B cell (primary cell): ENCODE measurements around the gene ARHGAP6. TPM values are rescaled to one million over a fixed set of nuclear protein-coding genes. Genes with fewer than 3 reads are reported as not detected.

ENCODE experiments used
- ATAC-seq: fragments of 200-7000 bp; cut with Tn5 transposase; one replicate; pipeline ENCODE4 v1.10.0; 2021; ENCODE audit warnings: low read depth, mild to moderate bottlenecking, moderate number of reproducible peaks, moderate library complexity
- CTCF ChIA-PET: fragments of 350-600 bp; sonication (Branson Sonifier 250); formaldehyde crosslinking; loops from one replicate; lab custom pipeline; 2021; ENCODE audit warnings: antibody characterized with exemption, inconsistent platforms; lab: Charles Lee
- POLR2A ChIA-PET: fragments of 350-600 bp; sonication (Branson Sonifier 250); formaldehyde crosslinking; loops from one replicate; lab custom pipeline; 2021; ENCODE audit warnings: antibody characterized with exemption; lab: Charles Lee
- DNase-seq: peaks from one replicate; pipeline ENCODE4 v3.0.0; 2013
- H2AFZ ChIP-seq: 2 replicates; pipeline ENCODE4 v1.6.1; 2012; ENCODE audit warnings: mild to moderate bottlenecking, low read depth, low read length; ENCODE audit not compliant: insufficient read depth, poor library complexity, severe bottlenecking
- H3K27ac ChIP-seq, 2 donors: 1 replicate in 1 of 2; 2 replicates in 1 of 2; pipeline ENCODE4 v1.5.1; 2012 to 2013; ENCODE audit warnings: low read length in 2 of 2, mild to moderate bottlenecking in 2 of 2, moderate library complexity in 1 of 2
- H3K27me3 ChIP-seq, 4 experiments: fragments of 200-600 bp in 1 of 4; sonication (generic) in 1 of 4; replicated peaks in 1 of 4; 1 replicate in 2 of 4; 2 replicates in 2 of 4; pipeline versions ENCODE4 v1.6.1 to v1.7.0; 2013 to 2016; ENCODE audit warnings: low read length in 3 of 4, mild to moderate bottlenecking in 2 of 4, mixed read lengths in 1 of 4, moderate library complexity in 1 of 4; ENCODE audit not compliant: insufficient read depth in 4 of 4, control insufficient read depth in 3 of 4; ENCODE audit errors: control extremely low read depth in 1 of 4
- H3K36me3 ChIP-seq, 2 experiments: replicated peaks in 1 of 2; 1 replicate in 1 of 2; 2 replicates in 1 of 2; pipeline versions ENCODE4 v1.6.1 to v1.7.1; 2013; ENCODE audit warnings: low read length in 1 of 2; ENCODE audit not compliant: insufficient read depth in 2 of 2, control insufficient read depth in 1 of 2; ENCODE audit errors: control extremely low read depth in 1 of 2, extremely low read depth in 1 of 2
- H3K4me1 ChIP-seq, 2 donors: fragments of 200-600 bp in 1 of 2; sonication (generic) in 1 of 2; 1 replicate in 1 of 2; 2 replicates in 1 of 2; pipeline versions ENCODE4 v1.5.1 to v1.6.1; 2013 to 2017; ENCODE audit warnings: low read length in 2 of 2; ENCODE audit not compliant: control insufficient read depth in 2 of 2, insufficient read depth in 2 of 2
- H3K4me2 ChIP-seq: replicated peaks from 2 replicates; pipeline ENCODE3; 2012; ENCODE audit warnings: mild to moderate bottlenecking, low read depth, low read length; ENCODE audit not compliant: poor library complexity, severe bottlenecking
- H3K4me3 ChIP-seq, 5 experiments: fragments of 200-600 bp in 1 of 5; sonication (generic) in 1 of 5; 1 replicate in 3 of 5; 2 replicates in 2 of 5; pipeline versions ENCODE4 v1.5.1 to v1.7.0; 2011 to 2016; ENCODE audit warnings: low read length in 4 of 5, mild to moderate bottlenecking in 4 of 5, low read depth in 2 of 5, control low read depth in 1 of 5, moderate library complexity in 1 of 5; ENCODE audit not compliant: insufficient read depth in 1 of 5; ENCODE audit errors: control extremely low read depth in 1 of 5, extremely low read depth in 1 of 5
- H3K79me2 ChIP-seq: fragments of 200-600 bp; sonication (generic); one replicate; pipeline ENCODE4 v1.6.0; 2016; ENCODE audit warnings: low read length; ENCODE audit not compliant: control insufficient read depth, insufficient read depth
- H3K9ac ChIP-seq: fragments of 200-600 bp; sonication (generic); 2 replicates; pipeline ENCODE4 v1.6.1; 2017; ENCODE audit warnings: mild to moderate bottlenecking, low read length, moderate library complexity
- H3K9me3 ChIP-seq, 3 donors: one replicate each; pipeline versions ENCODE4 v1.6.1 to v1.7.1; 2013; ENCODE audit warnings: low read length in 2 of 3; ENCODE audit not compliant: control insufficient read depth in 2 of 3, insufficient read depth in 1 of 3; ENCODE audit errors: control extremely low read depth in 1 of 3
- H4K20me1 ChIP-seq: 2 replicates; pipeline ENCODE4 v1.6.0; 2012; ENCODE audit warnings: mild to moderate bottlenecking, low read length; ENCODE audit not compliant: insufficient read depth, control insufficient read depth, poor library complexity, severe bottlenecking
- H3K27ac Mint-ChIP-seq: one replicate; pipeline ENCODE4 v1.8.0; 2021; ENCODE audit warnings: mixed read lengths
- H3K27me3 Mint-ChIP-seq: one replicate; pipeline ENCODE4 v1.8.0; 2021; ENCODE audit warnings: mixed read lengths
- H3K4me1 Mint-ChIP-seq: one replicate; pipeline ENCODE4 v1.8.0; 2021; ENCODE audit warnings: mixed read lengths
- H3K4me3 Mint-ChIP-seq: one replicate; pipeline ENCODE4 v1.8.0; 2021; ENCODE audit warnings: mixed read lengths
- H3K9me3 Mint-ChIP-seq: one replicate; pipeline ENCODE4 v1.8.0; 2022; ENCODE audit warnings: mixed read lengths; ENCODE audit not compliant: insufficient read depth
- EZH2 ChIP-seq: IDR thresholded peaks from 2 replicates; pipeline ENCODE4 v1.6.1; 2012; ENCODE audit warnings: borderline replicate concordance, low read depth, mild to moderate bottlenecking, moderate library complexity, low read length; ENCODE audit not compliant: insufficient read depth, poor library complexity, severe bottlenecking
- whole genome bisulfite sequencing: methylation state at CpG from one replicate; pipeline ENCODE4 v1.1.5; 2013; ENCODE audit warnings: missing lambda C conversion rate; ENCODE audit not compliant: insufficient coverage; 5-methylcytosine and 5-hydroxymethylcytosine counted together
- intact Hi-C: fragments of 100-400 bp; cut with micrococcal nuclease; formaldehyde crosslinking; loops from one replicate; pipeline ENCODE4 v1.10.0; 2022
- polyA plus RNA-seq: library from polyadenylated mRNA; depleted of rRNA; stranded (reverse); fragments of >200 nt; gene quantifications from 2 replicates; pipeline ENCODE4 v1.2.3, GENCODE V29; 2012
- total RNA-seq, 2 donors: library from RNA; stranded (reverse); fragments of 120-200 nt in 1 of 2; gene quantifications; 1 replicate in 1 of 2; 2 replicates in 1 of 2; pipeline versions ENCODE4 v1.2.3 to v1.2.4, GENCODE V29; 2013 to 2022
- TF ChIP-seq, protein P1 (sequence below): fragments of 200-600 bp; IDR thresholded peaks from one replicate; pipeline ENCODE4 v1.8.0; 2022; ENCODE audit warnings: antibody characterized with exemption, mild to moderate bottlenecking

Gene ARHGAP6
- total and polyA plus RNA-seq, 2 donors (not counting 1 experiment from before 2014, with no cell fraction given), result 1.6 to 2.6 TPM

- intact Hi-C loops, result no loop called here
- Mint-ChIP-seq H3K27ac (no peak overlapping the region), H3K4me1 (no peaks in the 10 kb centered on the region), H3K27me3 (peaks cover 6% of the 10 kb centered on the region), H3K4me3 (no peak overlapping the region), H3K9me3 (no peaks in the 10 kb centered on the region)
- Histone ChIP-seq H3K9me3 (no peaks in the 10 kb centered on the region), H2AFZ (no peak overlapping the region), H4K20me1 (no peaks in the 10 kb centered on the region), H3K27ac (no peak overlapping the region), H3K4me3 (no peak overlapping the region), H3K4me1 (no peaks in the 10 kb centered on the region), H3K79me2 (no peaks in the 10 kb centered on the region), H3K36me3 (no peaks in the 10 kb centered on the region), H3K27me3 (peaks cover 0 to 4% (median 0%) of the 10 kb centered on the region in 4 experiments), H3K4me2 (no peak overlapping the region), H3K9ac (no peak overlapping the region)
- WGBS, result no CpG with 5 or more reads among the region's 5 CpGs
- ChIA-PET POLR2A (no interaction called here), CTCF (no interaction called here)
- no peak for TF ChIP-seq EZH2
- TF ChIP-seq, protein P1, sequence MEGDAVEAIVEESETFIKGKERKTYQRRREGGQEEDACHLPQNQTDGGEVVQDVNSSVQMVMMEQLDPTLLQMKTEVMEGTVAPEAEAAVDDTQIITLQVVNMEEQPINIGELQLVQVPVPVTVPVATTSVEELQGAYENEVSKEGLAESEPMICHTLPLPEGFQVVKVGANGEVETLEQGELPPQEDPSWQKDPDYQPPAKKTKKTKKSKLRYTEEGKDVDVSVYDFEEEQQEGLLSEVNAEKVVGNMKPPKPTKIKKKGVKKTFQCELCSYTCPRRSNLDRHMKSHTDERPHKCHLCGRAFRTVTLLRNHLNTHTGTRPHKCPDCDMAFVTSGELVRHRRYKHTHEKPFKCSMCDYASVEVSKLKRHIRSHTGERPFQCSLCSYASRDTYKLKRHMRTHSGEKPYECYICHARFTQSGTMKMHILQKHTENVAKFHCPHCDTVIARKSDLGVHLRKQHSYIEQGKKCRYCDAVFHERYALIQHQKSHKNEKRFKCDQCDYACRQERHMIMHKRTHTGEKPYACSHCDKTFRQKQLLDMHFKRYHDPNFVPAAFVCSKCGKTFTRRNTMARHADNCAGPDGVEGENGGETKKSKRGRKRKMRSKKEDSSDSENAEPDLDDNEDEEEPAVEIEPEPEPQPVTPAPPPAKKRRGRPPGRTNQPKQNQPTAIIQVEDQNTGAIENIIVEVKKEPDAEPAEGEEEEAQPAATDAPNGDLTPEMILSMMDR, result no peak
- DNase-seq (no peak), ATAC-seq (no peak)
Observed at GRCh38 chrX:11462136-11462535, 203.6 kb downstream of the ARHGAP6 start.

DNA sequence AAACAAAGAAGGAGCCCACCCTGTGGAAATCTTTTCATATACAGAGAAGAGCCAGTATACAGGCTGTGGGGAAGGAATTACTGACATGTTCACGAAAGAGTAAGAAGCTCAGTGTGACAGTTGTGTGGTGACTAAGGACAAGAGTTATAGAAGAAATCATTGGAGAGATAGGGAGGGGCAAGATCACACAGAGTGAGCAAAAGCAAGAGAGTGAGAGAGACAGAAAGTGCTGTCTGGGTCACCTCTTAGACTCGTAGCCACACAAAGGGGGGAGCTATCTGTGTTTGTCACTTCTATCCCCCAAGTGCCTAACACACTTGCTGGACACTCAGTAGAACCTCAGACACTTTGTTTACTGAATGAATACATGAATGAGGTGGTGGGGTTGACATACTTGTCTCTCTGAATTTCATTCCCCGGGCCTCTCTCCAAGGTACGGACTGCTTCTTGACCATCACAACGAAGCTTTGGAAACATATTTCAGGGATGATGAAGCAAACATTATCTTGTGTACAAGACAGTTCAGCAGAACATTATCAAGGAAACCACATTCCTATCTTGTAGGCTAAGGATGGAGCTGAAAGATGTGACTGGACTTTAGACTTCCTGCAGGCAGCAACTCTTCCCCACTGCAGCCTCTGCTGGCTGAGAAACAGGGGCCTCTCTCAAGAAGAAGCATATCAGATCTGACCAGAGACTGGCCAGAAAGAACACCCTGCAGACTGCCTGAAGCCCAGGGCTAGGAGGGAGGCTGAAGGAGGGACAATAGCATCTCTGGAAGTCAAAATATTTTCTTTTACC is 204.3 kb downstream of the ARHGAP6 start:
- H3K4me3 Mint-ChIP-seq, result no peak overlapping the region
- TF ChIP-seq, protein P1, result no peak
- no peak for TF ChIP-seq EZH2
- no peak for DNase-seq
- Histone ChIP-seq H3K27me3 (peaks cover 0 to 4% (median 0%) of the 10 kb centered on the region in 4 experiments), H3K9me3 (no peaks in the 10 kb centered on the region), H3K9ac (no peak overlapping the region), H4K20me1 (no peaks in the 10 kb centered on the region), H2AFZ (no peak overlapping the region), H3K4me2 (no peak overlapping the region), H3K36me3 (no peaks in the 10 kb centered on the region), H3K27ac (no peak overlapping the region), H3K4me1 (no peaks in the 10 kb centered on the region), H3K79me2 (no peaks in the 10 kb centered on the region), H3K4me3 (no peak overlapping the region)
- ChIA-PET POLR2A (no interaction called here), CTCF (no interaction called here)
- no peaks in the 10 kb centered on the region for H3K9me3 Mint-ChIP-seq
- H3K27ac Mint-ChIP-seq, result no peak overlapping the region
- no CpG with 5 or more reads among the region's 5 CpGs for WGBS
- no peaks in the 10 kb centered on the region for H3K4me1 Mint-ChIP-seq
- H3K27me3 Mint-ChIP-seq, result peaks cover 6% of the 10 kb centered on the region
- no peak for ATAC-seq
- intact Hi-C loops, result no loop called here
